ENCODE measurements around the gene NRG3. TPM values are rescaled to one million over a fixed set of nuclear protein-coding genes. Genes with fewer than 3 reads are reported as not detected.

Gene NRG3
- total RNA-seq, 1 donor from 2014 or later: 2.3 TPM

GRCh38 chr10:82251222-82251906 lies 376.4 kb downstream of the NRG3 start:
- Histone ChIP-seq H3K4me1 (no peaks in the 10 kb centered on the region), H3K27ac (no peak overlapping the region), H3K36me3 (no peaks in the 10 kb centered on the region), H3K27me3 (no peaks in the 10 kb centered on the region), H3K4me3 (no peak overlapping the region), H3K9me3 (no peaks in the 10 kb centered on the region)
- ATAC-seq (no peak), DNase-seq (no peak)
- intact Hi-C loops (cut with DNase I): no loop called here
- TF ChIP-seq CTCF (IDR thresholded peaks at IDR 0.05): no peak

- Histone ChIP-seq H3K36me3 (no peaks in the 10 kb centered on the region), H3K27ac (no peak overlapping the region), H3K4me1 (no peaks in the 10 kb centered on the region), H3K4me3 (no peak overlapping the region), H3K27me3 (no peaks in the 10 kb centered on the region), H3K9me3 (no peaks in the 10 kb centered on the region)
- no peak for TF ChIP-seq CTCF (IDR thresholded peaks at IDR 0.05)
- intact Hi-C loops (cut with DNase I): no loop called here
- peak; percentile 19 for ATAC-seq
- DNase-seq: no peak
Measured at GRCh38 chr10:82252081-82252480, 377.1 kb downstream of the NRG3 start.

- H3K4me1 ChIP-seq: no peaks in the 10 kb centered on the region
- no peak overlapping the region for H3K4me3 ChIP-seq
- DNase-seq: no peak
- intact Hi-C loops (cut with DNase I): no loop called here
- no peaks in the 10 kb centered on the region for H3K27me3 ChIP-seq
- H3K27ac ChIP-seq: no peak overlapping the region
- H3K36me3 ChIP-seq: no peaks in the 10 kb centered on the region
- no peak for TF ChIP-seq CTCF (IDR thresholded peaks at IDR 0.05)
- ATAC-seq: no peak
- H3K9me3 ChIP-seq: no peaks in the 10 kb centered on the region
Measured at GRCh38 chr10:82254237-82254636, 379.2 kb downstream of the NRG3 start.

GRCh38 chr10:82256275-82256674 lies 381.3 kb downstream of the NRG3 start:
- Histone ChIP-seq H3K36me3 (no peaks in the 10 kb centered on the region), H3K4me1 (no peaks in the 10 kb centered on the region), H3K27me3 (no peaks in the 10 kb centered on the region), H3K4me3 (no peak overlapping the region), H3K27ac (no peak overlapping the region), H3K9me3 (no peaks in the 10 kb centered on the region)
- intact Hi-C loops (cut with DNase I): no loop called here
- ATAC-seq (no peak), DNase-seq (no peak)
- TF ChIP-seq CTCF (IDR thresholded peaks at IDR 0.05): no peak

- Histone ChIP-seq H3K4me1 (no peaks in the 10 kb centered on the region), H3K36me3 (no peaks in the 10 kb centered on the region), H3K27me3 (no peaks in the 10 kb centered on the region), H3K27ac (no peak overlapping the region), H3K9me3 (no peaks in the 10 kb centered on the region), H3K4me3 (no peak overlapping the region)
- no peak for DNase-seq
- intact Hi-C loops (cut with DNase I): no loop called here
- peak; percentile 49 for ATAC-seq
- no peak for TF ChIP-seq CTCF (IDR thresholded peaks at IDR 0.05)
Measured at GRCh38 chr10:82266438-82266837, 391.4 kb downstream of the NRG3 start.

GRCh38 chr10:82267014-82267413 lies 392.0 kb downstream of the NRG3 start:
- intact Hi-C loops (cut with DNase I): no loop called here
- ATAC-seq: peak; percentile 45

More at GRCh38 chr10:82267014-82267413, 392.0 kb downstream of the NRG3 start:
- Histone ChIP-seq H3K27ac (no peak overlapping the region), H3K4me1 (no peaks in the 10 kb centered on the region), H3K9me3 (no peaks in the 10 kb centered on the region), H3K27me3 (no peaks in the 10 kb centered on the region), H3K4me3 (no peak overlapping the region), H3K36me3 (no peaks in the 10 kb centered on the region)
- DNase-seq: no peak
- TF ChIP-seq CTCF (IDR thresholded peaks at IDR 0.05): no peak

All from upper lobe of right lung (tissue), 1 donor.